Duodenal mucosa (tissue), 2 donors: ENCODE measurements around the gene CACNA1D.

Source experiments
- H3K27ac ChIP-seq: one replicate; pipeline ENCODE4 v1.7.0; 2013; ENCODE audit warnings: low read depth, low read length
- H3K27me3 ChIP-seq, 2 donors: one replicate each; pipeline ENCODE4 v1.7.0; 2013; ENCODE audit warnings: low read length in 2 of 2, control low read depth in 1 of 2; ENCODE audit not compliant: insufficient read depth in 2 of 2, control insufficient read depth in 1 of 2
- H3K36me3 ChIP-seq, 2 donors: one replicate each; pipeline ENCODE4 v1.7.0; 2013; ENCODE audit warnings: low read length in 2 of 2, control low read depth in 1 of 2; ENCODE audit not compliant: insufficient read depth in 2 of 2, control insufficient read depth in 1 of 2
- H3K4me1 ChIP-seq, 2 donors: one replicate each; pipeline ENCODE4 v1.7.0; 2013; ENCODE audit warnings: low read length in 2 of 2, control low read depth in 1 of 2; ENCODE audit not compliant: insufficient read depth in 2 of 2, control insufficient read depth in 1 of 2
- H3K4me3 ChIP-seq, 2 donors: one replicate each; pipeline ENCODE4 v1.7.0; 2013; ENCODE audit warnings: low read length in 2 of 2, low read depth in 1 of 2
- H3K9ac ChIP-seq, 2 donors: one replicate each; pipeline ENCODE4 v1.7.0; 2013; ENCODE audit warnings: low read length in 2 of 2, low read depth in 1 of 2
- H3K9me3 ChIP-seq, 2 donors: one replicate each; pipeline ENCODE4 v1.7.0; 2013; ENCODE audit warnings: low read length in 2 of 2, control low read depth in 1 of 2; ENCODE audit not compliant: control insufficient read depth in 1 of 2

CACNA1D gene

DNA sequence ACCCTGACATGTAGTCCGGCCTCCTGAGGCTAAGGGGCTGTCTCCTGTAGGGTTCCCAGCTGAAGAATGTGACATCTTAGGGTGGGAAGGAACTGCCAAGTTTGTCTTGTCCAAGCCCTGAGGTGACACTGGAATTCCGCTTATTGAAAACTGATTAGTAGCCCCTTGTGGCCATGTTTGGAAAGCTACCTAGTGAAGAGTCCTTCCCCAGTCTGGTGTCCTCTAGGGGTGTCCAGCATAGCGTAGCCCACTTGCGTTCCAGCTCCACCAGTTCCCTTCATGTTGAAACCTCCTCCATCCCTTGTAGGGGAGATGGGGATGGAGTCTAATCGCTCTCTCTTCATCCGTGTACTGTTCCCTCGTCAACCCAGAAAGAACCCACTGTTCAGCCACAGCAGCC is 272.3 kb downstream of the CACNA1D start:
- Histone ChIP-seq H3K9me3 (no peaks in the 10 kb centered on the region), H3K36me3 (peaks cover 0 to 8% of the 10 kb centered on the region in 2 donors), H3K4me1 (no peaks in the 10 kb centered on the region), H3K4me3 (no peak overlapping the region), H3K27ac (no peak overlapping the region), H3K27me3 (peaks cover 0 to 3% of the 10 kb centered on the region in 2 donors), H3K9ac (no peak overlapping the region)

DNA sequence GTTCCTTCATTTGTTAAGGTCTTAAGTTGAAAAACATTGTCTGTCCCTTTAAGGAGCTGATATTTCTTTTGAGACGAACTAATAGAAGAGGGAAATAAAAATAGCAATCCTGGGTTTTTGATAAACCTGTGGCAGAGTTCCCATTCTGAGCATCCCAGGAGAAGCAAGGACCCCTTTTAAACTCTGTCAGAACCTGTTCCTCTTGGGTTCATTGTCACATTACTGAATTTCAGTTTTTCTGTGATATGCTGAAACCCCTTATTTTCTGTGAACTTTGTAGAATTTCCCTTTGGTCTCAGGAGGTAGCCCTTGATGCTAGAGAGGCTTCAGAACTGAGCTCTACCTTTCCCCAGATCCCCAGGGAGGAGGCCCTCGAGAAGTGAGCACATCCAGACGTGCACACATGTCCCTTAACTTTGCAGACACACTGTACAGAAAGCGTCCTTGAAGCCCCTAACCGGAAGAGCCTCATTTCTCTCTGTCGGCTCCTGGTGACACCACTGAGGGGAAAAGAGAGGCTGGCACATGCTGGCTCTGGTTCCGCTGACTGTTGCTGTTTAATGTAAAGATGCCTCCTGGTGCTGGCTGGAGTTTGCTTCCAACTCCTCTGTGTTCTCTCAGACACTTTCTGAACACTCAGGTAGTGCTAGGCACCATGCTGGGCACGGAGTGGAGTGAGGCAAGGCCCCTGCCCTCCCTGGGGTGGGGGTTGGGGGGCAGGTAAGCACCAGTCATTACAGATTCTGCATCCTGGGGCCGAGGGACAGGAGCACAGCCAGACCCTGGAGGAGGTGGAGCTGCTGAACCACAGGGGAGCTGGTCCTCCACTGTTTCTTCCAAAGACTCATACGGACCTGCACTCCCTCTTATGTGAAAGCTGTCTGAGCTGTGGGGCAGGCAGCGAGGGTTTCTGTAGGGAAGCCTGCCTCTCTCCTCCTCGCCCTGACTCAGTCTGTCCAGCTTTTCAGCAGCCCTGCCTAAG is 274.4 kb downstream of the CACNA1D start:
- no peaks in the 10 kb centered on the region for H3K9me3 ChIP-seq
- H3K27ac ChIP-seq: no peak overlapping the region
- H3K27me3 ChIP-seq: no peaks in the 10 kb centered on the region
- no peaks in the 10 kb centered on the region for H3K36me3 ChIP-seq
- H3K4me3 ChIP-seq: no peak overlapping the region
- H3K4me1 ChIP-seq: no peaks in the 10 kb centered on the region
- no peak overlapping the region for H3K9ac ChIP-seq

DNA sequence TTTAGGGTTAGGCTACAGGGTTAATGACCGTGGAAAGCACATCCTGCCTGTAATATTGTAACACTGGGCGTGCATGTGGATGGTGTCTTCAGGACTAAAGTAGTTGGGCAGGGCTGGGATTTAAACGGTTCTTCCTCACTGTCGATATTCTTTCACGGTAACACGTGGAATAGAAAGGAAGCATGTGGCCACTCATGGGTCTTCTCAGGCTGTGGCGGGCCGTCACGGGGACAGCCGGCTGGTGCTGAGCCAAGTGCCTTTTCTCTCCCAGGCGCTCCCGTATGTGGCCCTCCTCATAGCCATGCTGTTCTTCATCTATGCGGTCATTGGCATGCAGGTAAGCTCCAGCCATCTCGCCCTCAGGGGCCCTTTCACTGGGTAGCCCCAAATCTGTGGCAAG is 278.2 kb downstream of the CACNA1D start:
- H3K36me3 ChIP-seq: no peaks in the 10 kb centered on the region
- H3K9ac ChIP-seq: no peak overlapping the region
- H3K9me3 ChIP-seq: no peaks in the 10 kb centered on the region
- H3K4me1 ChIP-seq: no peaks in the 10 kb centered on the region
- H3K27ac ChIP-seq: no peak overlapping the region
- no peaks in the 10 kb centered on the region for H3K27me3 ChIP-seq
- H3K4me3 ChIP-seq: no peak overlapping the region

DNA sequence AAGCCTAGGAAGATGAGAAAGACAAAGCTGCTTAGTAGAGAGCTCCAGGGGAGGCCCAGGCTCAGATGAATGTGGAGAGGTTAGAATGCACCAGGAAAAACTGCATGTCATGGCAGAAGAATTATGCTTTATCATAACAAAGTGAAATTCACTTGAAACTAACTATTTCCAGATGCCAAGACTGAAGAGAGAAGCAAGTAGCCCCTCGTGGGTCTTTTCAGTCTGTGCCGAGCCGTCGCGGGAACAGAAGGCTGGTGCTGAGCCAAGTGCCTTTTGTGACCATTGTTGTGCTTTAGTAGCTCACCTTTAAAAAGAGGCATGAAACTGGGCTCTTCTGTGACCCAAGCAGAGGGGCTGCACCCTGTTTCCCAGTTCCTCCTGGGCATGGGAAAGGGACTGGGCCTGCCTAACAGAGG is 278.6 kb downstream of the CACNA1D start:
- Histone ChIP-seq H3K27me3 (no peaks in the 10 kb centered on the region), H3K36me3 (no peaks in the 10 kb centered on the region), H3K9me3 (no peaks in the 10 kb centered on the region), H3K4me3 (no peak overlapping the region), H3K4me1 (no peaks in the 10 kb centered on the region), H3K27ac (no peak overlapping the region), H3K9ac (no peak overlapping the region)

DNA sequence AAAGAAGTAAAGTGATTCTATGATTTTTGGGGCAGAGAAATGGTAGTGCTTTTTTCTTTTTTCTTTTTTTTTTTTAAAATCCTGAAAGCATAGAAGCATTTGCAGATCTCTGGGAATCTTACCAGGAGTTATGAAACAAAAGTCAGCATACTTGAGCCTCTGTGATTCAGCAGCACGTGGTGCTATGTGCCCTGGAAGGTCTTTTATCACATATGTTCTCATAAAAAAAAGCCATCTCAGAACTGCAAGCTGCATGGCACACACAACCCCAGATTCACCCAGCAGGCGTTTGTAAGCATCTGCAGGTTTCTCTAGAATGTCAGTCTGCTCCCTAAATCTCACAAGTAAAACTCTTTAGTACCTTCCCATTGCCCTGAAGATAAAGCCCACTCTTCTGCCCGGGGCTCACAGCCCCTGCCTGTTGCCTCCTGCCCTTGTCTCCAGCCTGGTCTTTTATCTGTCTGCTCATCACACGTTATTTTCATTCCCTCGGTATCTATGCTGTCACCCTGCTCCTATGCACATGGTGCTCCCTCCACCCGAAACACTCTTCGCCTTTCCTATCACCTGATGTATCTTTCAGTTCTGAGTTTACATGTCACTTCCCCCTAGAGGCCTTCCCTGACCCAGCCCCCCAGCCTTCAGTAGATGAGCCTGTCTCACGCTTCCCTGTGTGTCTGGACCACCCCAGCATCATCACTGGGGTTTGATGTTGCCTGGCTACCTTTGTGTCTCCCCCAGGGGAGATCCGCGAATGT is 279.4 kb downstream of the CACNA1D start:
- H3K9ac ChIP-seq: no peak overlapping the region
- H3K27ac ChIP-seq: no peak overlapping the region
- no peak overlapping the region for H3K4me3 ChIP-seq
- no peaks in the 10 kb centered on the region for H3K9me3 ChIP-seq
- H3K4me1 ChIP-seq: no peaks in the 10 kb centered on the region
- no peaks in the 10 kb centered on the region for H3K36me3 ChIP-seq
- H3K27me3 ChIP-seq: no peaks in the 10 kb centered on the region

DNA sequence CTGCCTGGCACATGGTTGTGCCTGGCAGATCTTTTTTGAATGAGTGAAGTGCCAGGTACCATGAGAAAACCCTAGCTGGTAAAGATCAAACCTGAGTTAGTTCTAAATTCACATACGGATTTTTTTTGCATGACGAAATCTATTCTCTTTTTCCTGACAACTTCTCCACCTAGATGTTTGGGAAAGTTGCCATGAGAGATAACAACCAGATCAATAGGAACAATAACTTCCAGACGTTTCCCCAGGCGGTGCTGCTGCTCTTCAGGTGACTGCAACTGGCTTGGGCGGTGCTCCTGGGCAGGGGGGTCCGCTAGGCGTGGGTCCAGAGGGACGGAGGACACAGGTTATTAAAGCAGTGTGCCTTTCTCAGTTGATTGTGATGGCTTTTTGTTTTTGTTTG is 280.0 kb downstream of the CACNA1D start:
- no peaks in the 10 kb centered on the region for H3K27me3 ChIP-seq
- H3K4me3 ChIP-seq: no peak overlapping the region
- peaks cover 0 to under 1% of the 10 kb centered on the region in 2 donors for H3K36me3 ChIP-seq
- no peak overlapping the region for H3K9ac ChIP-seq
- no peaks in the 10 kb centered on the region for H3K9me3 ChIP-seq
- H3K27ac ChIP-seq: no peak overlapping the region
- H3K4me1 ChIP-seq: no peaks in the 10 kb centered on the region

DNA sequence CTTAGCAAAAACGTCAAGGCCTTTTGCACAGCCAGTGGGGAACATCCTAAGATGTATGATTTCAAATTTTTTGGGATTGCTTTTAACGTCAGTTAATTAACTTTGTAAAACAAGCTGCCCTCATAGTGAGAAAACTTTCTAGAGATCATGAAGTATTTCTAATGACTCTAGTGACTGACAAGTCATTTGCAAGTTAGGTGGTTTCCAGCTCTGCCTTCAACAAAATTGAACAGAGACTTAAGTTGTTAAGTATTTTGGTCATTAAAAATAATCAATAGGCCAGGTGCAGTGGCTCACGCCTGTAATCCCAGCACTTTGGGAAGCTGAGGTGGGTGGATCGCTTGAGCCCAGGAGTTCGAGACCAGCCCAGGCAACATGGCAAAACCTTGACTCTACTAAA is 280.6 kb downstream of the CACNA1D start:
- Histone ChIP-seq H3K27ac (no peak overlapping the region), H3K27me3 (no peaks in the 10 kb centered on the region)

DNA sequence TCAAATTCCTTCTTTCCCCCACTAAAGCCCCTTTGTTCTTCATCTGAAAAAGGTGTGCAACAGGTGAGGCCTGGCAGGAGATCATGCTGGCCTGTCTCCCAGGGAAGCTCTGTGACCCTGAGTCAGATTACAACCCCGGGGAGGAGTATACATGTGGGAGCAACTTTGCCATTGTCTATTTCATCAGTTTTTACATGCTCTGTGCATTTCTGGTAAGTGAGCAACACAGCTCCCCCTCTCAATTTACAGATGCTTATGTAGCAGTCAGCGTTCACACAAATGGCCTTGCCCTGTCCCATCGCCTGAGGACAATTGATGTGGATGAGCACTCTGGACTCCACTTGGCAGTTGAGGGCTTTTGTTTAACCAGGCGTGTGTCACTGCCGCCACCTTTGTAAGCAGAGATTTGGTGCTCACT is 281.4 kb downstream of the CACNA1D start:
- Histone ChIP-seq H3K27ac (no peak overlapping the region), H3K27me3 (no peaks in the 10 kb centered on the region), H3K9ac (no peak overlapping the region), H3K36me3 (peaks cover 0 to 5% of the 10 kb centered on the region in 2 donors), H3K4me1 (no peaks in the 10 kb centered on the region), H3K9me3 (no peaks in the 10 kb centered on the region), H3K4me3 (no peak overlapping the region)

More for the DNA sequence above, 280.6 kb downstream of the CACNA1D start:
- Histone ChIP-seq H3K36me3 (peaks cover 0 to 5% of the 10 kb centered on the region in 2 donors), H3K4me1 (no peaks in the 10 kb centered on the region), H3K9me3 (no peaks in the 10 kb centered on the region), H3K4me3 (no peak overlapping the region), H3K9ac (no peak overlapping the region)

DNA sequence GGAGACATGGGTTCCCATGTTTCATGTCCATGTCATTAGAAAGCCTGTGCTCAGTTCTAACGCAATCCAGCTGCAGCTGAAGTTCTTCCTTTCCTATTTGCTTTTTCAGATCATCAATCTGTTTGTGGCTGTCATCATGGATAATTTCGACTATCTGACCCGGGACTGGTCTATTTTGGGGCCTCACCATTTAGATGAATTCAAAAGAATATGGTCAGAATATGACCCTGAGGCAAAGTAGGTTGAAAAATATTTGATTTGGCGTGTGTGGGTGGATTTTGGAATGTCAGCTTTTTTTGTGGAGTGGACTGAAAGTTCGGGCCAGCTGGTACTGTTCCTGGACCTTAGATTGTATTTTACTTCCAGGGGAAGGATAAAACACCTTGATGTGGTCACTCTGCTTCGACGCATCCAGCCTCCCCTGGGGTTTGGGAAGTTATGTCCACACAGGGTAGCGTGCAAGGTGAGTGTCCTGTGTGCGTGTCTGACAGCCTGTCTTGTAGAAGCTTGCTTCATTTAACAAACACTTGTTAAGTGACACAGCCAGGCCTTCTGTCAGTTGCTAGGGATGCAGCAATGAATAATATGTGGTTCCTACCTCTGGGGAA is 282.2 kb downstream of the CACNA1D start:
- H3K36me3 ChIP-seq: peaks cover 0 to 5% of the 10 kb centered on the region in 2 donors
- H3K27me3 ChIP-seq: no peaks in the 10 kb centered on the region
- H3K4me3 ChIP-seq: no peak overlapping the region
- no peak overlapping the region for H3K9ac ChIP-seq
- H3K4me1 ChIP-seq: no peaks in the 10 kb centered on the region
- no peaks in the 10 kb centered on the region for H3K9me3 ChIP-seq
- H3K27ac ChIP-seq: no peak overlapping the region

DNA sequence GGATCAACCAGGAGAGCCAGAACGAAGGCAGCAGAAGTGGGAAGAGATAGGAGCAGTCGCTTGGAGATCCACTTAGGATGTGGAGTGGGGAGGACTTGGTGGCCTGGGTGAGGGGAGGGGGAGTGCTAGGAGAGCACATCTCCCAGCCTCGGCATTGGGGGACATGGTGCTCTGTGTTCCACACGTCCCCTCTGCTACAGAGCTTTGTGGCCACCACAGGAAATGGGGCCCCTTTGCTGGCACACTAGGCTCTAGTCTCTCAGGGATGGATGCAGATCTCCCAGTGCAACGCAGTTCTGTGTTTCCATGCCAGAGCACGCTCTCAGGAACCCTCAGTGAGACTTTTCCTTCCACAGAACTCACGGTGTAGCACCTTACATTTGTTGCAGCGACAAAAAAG is 283.1 kb downstream of the CACNA1D start:
- H3K4me1 ChIP-seq: no peaks in the 10 kb centered on the region
- H3K4me3 ChIP-seq: no peak overlapping the region
- no peak overlapping the region for H3K27ac ChIP-seq
- H3K9ac ChIP-seq: no peak overlapping the region
- H3K9me3 ChIP-seq: no peaks in the 10 kb centered on the region
- no peaks in the 10 kb centered on the region for H3K27me3 ChIP-seq
- peaks cover 0 to 5% of the 10 kb centered on the region in 2 donors for H3K36me3 ChIP-seq
